Stimulated activated CD8-positive, alpha-beta memory T cell treated with anti-CD3 and anti-CD28 coated beads, Interleukin-7, amount 100 ng/mL, for 48 hours (primary cell): ENCODE measurements around the gene HYDIN.

ENCODE experiments used
- DNase-seq, 2 donors: peaks; one replicate each; pipeline ENCODE4 v3.0.0-alpha.2; 2020; ENCODE audit warnings: low read depth in 1 of 2; ENCODE audit errors: extremely low read depth in 1 of 2

Gene HYDIN

DNA sequence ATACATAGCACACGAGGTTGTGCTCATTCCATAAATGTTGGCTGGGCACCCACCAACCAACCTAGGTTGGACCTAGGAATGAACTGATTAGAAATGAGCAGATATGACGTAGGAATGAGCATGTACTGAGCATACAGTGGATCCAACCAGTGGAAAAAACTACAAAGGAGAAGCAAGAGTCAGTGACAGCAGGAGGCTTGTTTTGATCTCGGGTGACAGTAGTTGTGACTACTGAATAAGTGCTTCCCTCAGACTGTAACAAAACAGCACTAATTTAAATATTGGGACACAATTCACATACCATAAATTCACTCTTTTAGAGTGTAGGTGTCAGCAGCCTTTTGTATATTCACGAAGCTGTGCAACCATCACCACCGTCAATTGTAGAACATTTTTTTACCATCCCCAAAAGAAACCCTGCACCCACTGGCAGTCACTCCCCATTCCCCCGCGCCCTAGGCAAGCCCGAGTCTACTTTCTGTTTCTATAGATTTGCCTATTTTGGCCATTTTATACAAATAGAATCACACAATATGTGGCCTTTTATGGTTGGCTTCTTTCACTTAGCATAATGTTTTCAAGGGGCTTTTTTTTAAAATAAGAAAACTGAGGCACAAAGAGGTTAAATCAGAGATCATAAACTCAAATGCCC lies 436.5 kb downstream of the HYDIN start:
- DNase-seq = no peak

- no peak for DNase-seq
Observed at GRCh38 chr16:70790815-70791214, 439.7 kb downstream of the HYDIN start.

DNA sequence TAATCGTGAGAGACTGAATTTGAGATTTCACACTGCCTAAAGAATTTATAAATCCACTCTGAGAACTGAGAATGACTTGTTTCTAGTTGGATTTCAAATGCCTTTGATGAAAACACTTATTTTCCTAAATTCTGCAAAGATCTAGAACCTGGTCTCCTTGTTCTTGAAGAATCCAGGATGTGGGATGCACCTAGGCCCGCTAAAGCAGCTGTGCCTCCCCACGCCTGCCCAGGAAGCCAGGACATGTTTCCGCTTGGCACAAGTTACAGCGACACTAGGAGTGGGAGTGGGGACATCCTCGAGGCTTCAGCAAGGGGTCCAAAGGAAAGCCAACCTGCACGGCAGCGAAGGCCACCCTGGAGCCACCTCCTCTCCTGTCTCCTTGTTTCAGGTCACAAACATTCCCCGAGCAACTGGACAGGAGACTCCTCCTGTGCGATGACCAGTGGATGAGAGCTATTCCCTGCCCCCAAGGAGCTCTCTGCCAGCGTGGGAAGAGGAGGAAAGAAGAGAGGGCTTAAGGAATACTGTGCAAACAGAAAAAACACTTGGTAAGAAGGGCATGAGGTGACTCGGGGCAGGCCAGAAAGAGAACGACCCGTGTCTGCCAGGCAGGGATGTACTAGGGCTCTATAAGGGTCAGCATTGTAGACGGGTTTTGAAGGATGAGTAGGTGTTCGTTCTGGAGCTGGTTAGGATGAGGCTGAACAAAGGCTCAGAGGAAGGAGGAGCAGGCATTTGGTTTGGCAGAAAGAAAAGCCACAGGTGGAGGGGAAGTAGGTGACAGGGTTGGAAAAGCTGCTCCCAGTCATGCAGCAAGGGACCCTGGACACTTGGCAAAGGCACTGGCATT lies 440.7 kb downstream of the HYDIN start:
- no peak for DNase-seq

GRCh38 chr16:70788668-70789594 lies 441.6 kb downstream of the HYDIN start:
- DNase-seq = no peak

DNA sequence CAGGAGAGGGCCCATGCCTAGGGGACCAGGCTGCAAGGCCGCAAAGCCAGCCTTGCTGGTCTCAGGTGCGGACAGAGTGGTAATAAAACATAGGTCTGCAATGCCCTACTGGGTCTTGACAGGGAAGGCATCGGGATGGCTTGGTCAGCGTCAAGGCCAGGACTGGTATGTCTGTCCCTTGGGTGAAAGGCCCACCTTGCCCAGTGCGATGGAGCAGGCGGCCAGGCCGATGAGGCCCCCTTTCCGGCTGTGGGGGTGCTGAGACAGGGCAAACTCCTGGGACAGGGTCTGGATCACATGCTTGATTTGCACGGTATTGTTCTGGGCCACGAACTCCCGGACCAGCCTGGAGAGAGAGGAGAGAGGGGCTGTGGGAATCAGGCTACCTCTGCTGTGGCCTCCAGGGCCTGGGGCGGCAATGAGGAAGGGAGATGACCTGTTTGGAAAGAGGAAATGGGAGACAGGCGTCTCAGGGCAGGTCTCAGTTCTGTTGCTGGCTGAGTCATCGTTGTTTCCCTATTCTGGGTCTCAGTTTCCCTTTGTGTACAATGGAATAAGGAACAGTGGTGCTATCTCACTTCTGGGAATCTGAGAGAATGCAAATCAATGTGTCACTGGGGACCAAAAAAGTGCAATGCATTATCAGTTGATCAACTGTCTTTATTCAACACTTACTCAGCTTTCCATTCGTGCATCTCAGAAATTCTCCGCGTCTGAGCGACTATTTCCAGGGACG lies 444.3 kb downstream of the HYDIN start:
- no peak for DNase-seq

DNA sequence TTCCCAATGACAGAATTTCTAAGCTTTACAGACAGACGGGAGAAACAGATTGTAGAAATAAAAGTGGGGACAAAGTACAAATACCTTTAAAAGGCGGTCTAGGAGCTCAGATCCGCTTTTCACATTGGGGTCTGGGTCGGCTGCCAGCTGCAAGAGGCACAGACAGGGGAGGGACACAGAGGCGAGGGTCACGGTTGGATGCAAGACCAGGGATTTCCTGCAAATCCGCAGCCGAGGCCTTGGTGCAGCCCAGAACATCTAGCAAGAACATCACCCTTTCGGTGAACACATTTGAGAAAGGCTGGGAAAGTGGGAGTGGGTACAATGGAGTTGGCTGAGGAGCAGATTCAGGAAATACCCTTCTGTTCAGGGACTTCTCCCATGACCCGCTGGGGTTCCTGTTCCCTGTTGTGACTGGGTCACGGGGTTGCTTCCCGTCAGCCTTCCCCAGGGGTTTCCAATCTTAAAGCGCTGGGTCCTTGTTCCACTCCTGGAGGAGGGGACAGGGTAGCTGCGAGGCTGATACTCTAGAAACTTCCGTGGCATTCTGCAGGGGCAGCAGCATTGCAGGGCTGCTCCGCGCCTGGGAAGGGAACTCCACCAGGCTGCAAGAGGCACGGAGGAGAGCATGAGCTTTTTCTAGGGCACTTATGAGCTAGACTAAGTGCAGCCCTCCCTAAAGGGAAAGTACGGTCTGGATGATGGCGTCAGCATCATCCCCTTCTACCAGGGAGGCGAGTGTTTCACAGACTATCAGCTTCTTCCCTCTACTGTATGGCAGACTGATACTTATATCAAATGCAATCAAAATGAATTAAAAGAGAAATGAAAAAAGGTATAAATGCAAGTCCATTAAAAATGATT lies 445.6 kb downstream of the HYDIN start:
- no peak for DNase-seq

DNA sequence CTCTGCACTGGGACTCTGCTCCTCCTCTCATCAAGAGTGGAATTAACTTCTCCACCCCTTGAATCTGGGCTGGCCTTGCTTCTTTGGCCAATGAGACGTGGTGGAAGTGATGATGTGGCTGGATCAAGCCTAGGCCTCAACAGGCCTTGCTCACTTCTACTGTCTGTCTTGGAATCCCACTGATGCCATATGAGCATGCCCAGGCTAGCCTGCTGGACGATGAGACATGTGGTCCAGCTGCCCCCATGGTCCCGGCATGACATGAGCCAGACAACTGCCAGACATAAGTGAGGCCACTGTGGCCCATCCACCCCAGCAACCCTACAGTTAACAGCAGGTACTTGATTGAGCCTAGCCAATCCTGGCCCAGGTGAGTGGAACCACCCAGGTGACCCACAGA lies 448.3 kb downstream of the HYDIN start:
- DNase-seq = no peak

DNA sequence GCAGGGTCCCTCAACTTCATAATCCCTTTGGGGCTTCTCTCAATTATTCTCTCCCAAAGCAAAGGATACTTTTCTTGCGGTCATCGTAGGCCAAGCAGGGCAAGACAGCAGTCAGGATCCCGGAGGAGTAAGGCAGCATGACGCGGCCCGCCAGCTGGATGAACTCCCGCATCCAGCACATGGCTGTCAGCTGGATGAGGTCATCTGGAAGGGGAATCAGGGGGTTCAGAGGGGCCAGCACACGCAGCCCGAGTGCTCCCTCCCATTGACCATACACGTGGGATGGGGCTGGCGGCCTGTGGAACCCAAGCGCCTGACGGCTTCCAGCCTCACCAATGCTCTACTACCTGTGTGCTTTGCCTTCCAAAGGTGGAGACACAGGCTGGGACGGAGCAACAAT lies 448.7 kb downstream of the HYDIN start:
- no peak for DNase-seq

DNA sequence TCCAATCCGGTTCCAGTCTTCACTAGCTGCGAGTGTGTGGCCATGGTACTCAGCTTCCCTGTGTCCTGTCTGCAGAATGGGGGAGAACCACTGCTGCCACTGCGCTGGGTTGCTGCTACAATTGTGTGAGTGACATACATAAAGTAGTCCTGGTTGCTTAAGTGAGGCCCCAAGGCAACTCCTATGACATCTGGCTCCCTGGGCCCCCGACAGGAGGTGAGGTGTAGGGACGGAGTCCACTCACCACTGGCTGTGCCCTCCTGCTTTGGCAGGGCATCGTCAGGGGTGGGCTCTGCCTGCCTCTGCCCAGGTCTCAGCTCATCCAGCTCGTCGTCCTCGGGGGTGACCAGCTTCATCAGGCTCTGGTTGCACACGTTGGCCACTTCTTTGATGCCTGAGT lies 450.0 kb downstream of the HYDIN start:
- no peak for DNase-seq

DNA sequence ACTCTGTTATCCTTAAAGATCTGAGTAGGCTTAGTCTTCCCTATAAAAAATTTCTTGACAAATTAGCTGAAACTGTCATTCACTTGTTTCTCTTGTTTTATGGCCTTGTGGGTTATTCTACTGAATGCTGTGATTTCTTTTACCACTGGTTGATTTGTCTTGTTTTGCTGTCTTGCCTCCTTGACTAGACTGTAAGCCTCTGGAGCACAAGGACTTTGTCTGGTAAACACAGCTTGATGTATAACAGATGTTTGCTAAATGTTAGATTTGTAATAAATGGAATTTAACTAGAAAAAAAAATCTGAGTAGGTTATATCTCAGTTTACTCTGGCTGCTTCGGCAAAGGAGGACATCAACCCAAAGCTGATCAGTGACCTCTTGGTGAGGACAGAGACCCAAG lies 451.2 kb downstream of the HYDIN start:
- DNase-seq = no peak

DNA sequence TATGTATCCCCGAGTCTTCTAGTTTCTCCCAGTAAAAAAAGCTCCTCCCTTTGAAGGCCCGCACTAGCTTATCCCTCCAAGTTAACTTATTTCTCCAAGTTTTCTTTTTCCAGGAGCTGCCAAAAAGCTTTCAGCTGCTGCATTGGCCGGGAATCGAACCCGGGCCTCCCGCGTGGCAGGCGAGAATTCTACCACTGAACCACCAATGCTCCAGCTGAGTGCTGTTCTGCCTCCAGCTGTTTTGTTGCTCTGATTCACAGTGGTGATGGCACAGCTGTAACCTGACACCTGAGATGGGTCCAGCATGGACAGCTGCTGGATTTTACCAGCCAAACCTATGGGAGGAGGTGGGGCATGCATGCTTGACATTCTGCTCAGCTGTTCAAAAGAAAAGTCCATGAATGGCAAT lies 451.6 kb downstream of the HYDIN start:
- no peak for DNase-seq

DNA sequence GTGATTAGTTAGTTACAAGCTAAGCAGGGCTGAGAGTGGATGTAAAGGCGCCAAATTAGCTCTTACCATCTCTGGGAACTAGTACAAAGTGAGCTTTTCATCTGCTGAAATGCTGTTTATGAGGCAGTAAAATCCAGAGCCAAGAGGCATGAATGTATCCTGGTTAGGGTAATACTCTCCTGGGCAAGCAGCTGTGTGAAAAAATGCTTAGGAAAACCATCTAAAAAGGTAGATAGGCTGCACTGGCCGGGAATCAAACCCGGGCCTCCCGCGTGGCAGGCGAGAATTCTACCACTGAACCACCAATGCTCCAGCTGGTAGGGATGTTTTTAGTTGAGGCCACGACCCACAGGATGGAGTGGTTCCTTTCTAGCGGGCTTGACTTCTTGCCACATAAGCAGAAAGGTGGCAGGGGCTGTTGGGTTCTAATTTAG lies 452.5 kb downstream of the HYDIN start:
- DNase-seq = no peak

- no peak for DNase-seq
Observed at GRCh38 chr16:70777496-70777895, 453.0 kb downstream of the HYDIN start.

DNA sequence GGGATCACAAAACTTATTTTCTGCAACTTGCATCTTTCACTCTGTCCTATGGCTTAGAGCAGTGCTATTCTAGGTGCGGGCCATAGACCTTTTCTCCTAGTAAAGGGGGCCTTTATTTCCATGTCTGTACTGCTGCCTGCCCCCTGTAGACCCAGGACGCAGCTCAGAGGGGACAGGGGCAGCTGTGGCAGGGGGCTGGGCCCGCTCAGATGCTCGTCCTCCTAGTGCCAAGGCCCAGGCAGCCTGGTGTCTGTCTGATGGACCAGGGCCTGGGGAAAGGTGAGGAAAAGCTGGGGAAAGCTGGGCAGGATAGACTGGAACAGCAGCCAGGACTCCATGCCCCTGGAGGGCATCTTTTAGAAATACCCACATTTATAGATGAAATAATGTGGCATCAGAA lies 455.1 kb downstream of the HYDIN start:
- no peak for DNase-seq

- no peak for DNase-seq
Observed at GRCh38 chr16:70774261-70774660, 456.3 kb downstream of the HYDIN start.

GRCh38 chr16:70772493-70772892 lies 458.0 kb downstream of the HYDIN start:
- no peak for DNase-seq

- DNase-seq = peak; percentile 28 to 32
Observed at GRCh38 chr16:70770626-70771552, 459.6 kb downstream of the HYDIN start.

GRCh38 chr16:70770291-70770625 lies 460.3 kb downstream of the HYDIN start:
- DNase-seq = no peak

- no peak for DNase-seq
Observed at GRCh38 chr16:70769761-70770160, 460.8 kb downstream of the HYDIN start.
